Measurements from ENCODE around the gene MICOS13.
"Not testable (repeated sequence)": the region's sequence is repeated elsewhere in the genome, so short reads cannot be mapped to it uniquely, and the experiment has no call there.

MICOS13 gene

DNA sequence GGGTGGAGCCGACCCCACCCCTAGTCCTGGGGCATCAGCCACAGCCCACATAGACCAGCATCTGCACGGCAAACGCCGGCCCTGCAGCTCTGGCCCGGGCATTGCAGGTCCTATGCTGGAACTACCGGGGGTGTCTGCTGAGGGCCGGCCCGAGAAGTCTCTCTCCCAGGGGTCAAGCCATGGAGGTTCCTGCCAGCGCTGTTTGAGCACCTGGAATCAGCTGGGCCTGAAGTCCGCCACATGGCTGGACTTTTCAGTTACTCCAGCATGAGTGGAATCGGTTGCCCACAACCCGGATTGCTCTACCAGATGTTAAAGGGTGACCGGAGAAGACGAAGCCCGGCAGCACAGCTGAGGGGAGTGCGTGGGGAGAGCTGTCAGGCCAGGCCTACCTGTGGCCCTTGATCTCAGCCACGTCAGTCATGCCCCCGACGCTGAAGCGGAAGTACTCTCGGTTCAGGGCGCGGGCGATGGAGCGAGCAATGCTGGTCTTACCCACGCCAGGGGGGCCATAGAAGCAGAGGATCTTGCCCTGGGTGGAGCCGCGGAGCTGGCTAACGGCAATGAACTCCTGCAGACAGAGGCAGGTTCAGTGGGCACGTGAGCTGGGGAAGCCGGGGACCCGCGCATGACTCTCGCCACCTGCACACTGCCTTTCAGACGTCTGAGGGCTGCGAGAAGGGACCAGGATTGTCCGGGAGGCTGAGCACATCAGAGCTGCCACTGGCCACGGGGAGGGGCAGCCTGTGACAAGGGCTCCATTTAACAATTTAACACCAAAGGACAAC is 18.5 kb upstream of the MICOS13 start:
- DNase-seq = no peak

- DNase-seq = no peak
These were observed 17.7 kb upstream of the MICOS13 start for GRCh38 chr19:5697890-5698634.

DNA sequence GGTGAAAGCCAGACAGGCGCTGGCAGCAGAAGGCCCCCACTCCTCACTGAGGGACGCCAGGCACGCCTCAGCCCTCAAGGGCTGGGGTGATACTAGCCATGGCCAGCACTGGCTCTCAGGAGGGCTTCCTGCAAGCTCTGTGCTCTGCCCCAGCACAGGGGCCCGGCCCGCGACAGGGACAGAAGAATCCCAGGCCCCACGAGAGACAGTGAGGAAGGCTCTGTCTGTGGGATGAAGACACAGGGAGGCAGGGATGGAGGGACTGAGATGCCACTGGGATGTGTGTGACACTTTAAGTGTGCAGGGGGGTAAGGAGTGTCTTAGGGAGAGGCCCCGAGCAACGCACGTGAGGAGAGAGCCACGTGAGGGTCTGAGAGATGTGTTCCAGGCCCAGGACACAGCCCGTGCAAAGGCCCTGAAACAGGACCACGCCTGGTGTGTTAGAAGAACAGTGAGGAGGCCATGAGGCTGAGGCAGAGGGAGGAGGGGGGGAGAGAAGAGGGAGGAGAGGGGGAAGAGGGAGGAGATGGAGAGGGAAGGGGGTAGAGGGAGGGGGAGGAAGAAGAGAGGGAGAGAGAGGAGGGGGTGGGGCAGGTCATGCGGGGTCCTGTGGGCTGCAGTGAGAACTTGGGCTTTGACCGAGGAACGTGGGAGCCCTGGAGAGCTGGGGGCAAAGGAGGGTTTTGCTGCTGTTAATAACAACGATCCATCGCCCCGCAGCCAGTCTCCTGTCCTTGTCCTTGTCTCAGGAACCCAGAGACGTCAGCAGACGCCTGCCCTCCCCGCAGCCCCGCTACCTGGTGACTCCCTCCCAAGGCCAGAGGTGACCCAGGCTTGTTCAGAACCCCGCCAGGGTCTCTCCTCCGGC is 16.9 kb upstream of the MICOS13 start:
- no peak for DNase-seq

- DNase-seq = no peak
These were observed 16.1 kb upstream of the MICOS13 start for GRCh38 chr19:5696196-5697021.

GRCh38 chr19:5695649-5696195 is 15.4 kb upstream of the MICOS13 start:
- DNase-seq = no peak

GRCh38 chr19:5694956-5695648 is 14.8 kb upstream of the MICOS13 start:
- no peak for DNase-seq

- DNase-seq = no peak
These were observed 14.0 kb upstream of the MICOS13 start for GRCh38 chr19:5694167-5694955.

- DNase-seq = no peak
These were observed 13.2 kb upstream of the MICOS13 start for GRCh38 chr19:5693195-5694166.

- no peak for DNase-seq
These were observed 12.4 kb upstream of the MICOS13 start for GRCh38 chr19:5692723-5693194.

DNA sequence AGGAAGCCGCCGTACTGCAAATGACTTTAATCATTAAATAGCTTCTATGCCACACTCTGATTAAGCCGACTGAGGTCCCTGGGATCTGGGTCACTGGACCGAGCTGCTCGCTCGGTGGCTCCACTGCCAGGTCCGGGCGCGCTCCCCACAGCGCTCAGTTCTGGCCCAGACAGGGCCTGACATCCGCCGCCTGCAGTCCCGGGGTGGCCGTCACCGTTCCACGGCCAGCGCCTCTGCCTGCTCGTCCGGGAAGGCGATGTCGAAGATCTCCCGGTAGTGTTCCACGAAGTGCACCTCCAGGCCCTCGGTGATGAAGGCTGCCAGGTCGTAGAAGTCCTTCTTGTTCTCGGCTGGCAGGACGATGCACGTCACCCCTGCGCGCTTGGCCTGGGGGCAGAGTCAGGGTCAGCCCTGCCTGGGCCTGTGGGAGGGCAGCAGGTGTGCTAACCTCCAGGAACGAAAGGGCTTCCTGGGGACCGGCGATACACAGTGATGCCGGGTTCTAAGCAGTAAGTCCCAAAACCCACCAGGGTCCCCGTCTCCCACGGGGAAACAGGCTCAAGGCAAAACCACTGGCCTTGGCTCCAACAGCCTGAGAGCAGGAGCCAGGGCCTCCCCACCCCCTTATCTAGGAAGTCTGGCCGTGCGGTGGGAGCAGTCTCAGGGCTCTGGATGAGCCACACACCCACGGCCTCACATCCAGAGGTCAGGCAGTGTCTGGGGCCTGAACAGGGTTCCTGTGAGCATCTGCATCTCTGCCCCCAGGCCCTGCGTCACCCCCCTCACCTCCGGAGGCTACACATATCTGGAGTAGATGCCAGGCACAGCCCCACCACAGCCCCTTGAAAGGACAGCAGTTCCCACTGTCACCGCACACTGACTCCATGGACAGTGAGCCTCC is 11.8 kb upstream of the MICOS13 start:
- no peak for DNase-seq

DNA sequence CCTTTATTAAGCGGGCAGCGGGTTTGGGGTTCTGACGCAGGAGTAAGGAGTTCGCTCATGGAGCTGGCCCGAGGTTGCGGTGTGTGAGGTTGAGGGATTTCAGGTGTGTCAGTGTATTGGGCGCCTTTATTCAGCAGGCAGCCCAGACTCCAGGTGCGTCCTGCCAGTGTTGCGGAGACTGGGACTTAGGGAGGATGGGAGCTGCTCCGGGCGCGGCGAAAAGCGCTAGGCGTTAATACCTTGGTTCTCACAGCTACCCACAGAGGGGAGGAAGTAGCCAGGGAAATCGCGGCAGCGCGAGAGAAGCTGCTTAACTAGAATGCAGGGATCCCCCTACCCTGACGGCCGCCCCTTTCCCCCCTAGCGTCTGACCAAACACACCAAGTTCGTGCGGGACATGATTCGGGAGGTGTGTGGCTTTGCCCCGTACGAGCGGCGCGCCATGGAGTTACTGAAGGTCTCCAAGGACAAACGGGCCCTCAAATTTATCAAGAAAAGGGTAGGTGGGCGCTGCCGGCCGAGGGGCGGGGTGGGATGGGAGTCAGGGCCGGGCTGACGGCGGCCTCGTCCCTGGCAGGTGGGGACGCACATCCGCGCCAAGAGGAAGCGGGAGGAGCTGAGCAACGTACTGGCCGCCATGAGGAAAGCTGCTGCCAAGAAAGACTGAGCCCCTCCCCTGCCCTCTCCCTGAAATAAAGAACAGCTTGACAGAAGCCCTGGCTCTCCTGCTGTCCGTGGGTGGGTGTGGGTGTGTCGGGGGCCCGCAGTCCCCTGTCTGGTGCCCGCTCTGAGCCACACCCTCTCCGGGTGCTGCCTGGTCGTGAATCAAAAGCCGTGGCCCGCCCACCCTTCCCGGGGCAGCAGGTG is 10.9 kb upstream of the MICOS13 start:
- DNase-seq = no peak

DNA sequence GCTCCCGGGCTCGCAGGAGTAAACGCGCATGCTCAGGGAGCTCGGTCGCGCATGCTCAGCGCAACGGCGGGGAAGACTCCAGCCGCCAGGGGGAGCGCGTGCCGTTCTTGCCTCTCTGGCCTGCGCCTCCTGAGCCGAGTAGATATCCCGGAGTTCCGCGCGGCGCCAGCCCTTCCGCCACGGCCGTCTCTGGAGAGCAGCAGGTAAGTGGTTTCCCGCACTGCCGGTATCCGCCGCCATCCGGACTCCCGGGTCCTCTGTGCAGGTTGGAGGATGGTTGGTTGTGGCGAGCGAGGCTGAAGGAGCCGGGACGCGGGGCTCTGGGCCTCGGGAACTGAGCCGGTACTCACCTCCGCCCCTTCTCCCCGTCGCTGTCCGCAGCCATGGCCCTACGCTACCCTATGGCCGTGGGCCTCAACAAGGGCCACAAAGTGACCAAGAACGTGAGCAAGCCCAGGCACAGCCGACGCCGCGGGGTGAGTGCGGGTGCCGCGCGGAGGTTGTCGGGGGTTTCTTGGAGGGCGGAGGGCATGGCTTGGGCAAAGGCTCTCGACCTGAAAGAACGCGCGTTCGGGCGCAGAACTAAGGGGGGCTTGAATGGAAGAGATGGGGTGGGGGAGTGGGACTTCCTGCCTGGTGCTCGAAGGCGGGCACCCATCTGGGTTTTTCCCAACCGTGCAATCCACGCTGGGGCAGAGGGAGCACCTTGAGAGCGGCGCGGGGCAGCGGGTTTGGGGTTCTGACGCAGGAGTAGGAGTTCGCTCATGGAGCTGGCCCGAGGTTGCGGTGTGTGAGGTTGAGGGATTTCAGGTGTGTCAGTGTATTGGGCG is 10.0 kb upstream of the MICOS13 start, which contains the start of gene RPL36:
RPL36 (plus strand) TSS at position 171 of the 830 bp plus-strand sequence; CDS start at position 384, 213 bp downstream.
- DNase-seq = peak; percentile 84

DNA sequence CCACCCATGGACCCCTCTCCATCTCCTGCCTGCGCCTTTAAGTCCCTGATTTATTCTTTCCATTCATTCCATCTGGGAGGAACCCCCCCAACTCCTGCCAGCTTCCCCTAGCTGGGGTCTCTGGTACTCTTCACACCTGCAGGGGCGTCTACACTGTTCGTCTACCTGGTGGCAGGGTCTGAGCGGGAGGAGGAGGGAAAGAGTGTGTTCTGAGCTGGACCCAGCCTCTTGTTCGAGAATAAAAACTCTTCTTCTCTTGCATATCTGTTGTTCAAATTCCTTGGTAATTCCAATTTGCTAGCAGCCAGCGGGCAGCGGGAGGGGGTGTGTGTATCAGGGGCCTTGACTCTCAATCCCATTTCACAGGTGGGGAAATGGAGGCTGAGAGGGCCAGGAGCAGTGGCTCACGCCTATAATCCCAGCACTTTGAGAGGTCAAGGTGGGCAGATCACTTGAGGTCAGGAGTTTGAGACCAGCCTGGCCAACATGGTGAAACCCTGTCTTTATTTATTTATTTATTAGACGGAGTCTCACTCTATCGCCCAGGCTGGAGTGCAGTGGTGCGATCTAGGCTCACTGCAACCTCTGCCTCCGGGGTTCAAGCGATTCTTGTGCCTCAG is 8.1 kb upstream of the MICOS13 start:
- DNase-seq = not testable (repeated sequence)

DNA sequence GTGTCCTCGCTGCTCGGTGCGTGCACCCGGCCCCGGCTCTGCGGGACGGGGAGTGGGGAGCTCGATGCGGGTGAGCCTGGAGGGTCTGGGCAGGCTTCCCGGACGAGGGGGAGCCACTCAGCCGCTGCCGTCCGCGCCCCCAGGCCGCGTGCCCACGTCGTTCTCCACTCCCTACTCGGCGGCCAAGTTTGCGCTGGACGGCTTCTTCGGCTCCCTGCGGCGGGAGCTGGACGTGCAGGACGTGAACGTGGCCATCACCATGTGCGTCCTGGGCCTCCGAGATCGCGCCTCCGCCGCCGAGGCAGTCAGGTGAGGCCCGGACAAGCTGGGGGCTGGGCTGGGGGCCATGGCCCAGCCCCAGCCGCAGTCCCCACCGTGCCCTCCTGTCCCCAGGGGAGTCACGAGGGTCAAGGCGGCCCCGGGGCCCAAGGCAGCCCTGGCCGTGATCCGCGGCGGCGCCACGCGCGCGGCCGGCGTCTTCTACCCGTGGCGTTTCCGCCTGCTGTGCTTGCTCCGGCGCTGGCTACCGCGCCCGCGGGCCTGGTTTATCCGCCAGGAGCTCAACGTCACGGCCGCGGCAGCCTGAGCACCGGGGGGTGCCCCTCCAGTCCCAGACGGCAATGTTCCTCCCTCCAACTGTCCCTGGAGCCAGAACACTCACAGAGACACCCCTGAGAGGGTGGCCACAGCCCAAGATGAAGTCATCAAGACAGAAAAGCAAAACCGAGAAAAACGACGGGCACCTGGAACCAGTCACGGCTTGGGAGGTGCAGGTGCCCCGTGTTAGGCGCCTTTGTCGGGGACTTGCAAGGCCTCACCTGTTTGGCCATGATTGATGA is 7.3 kb upstream of the MICOS13 start:
- no peak for DNase-seq

Measured in NCI-H1048 (cell line).